Suppressor macrophage treated with lipopolysaccharide for 4 hours (primary cell): ENCODE results near the gene FBXW8.

Experiments
- DNase-seq: peaks from one replicate; pipeline ENCODE4 v3.0.0-alpha.2; 2020

FBXW8 gene

GRCh38 chr12:117026343-117026742 lies 115.6 kb downstream of the FBXW8 start:
- DNase-seq: no peak

GRCh38 chr12:117026921-117027250 lies 116.1 kb downstream of the FBXW8 start:
- DNase-seq: no peak

GRCh38 chr12:117027251-117028086 lies 116.7 kb downstream of the FBXW8 start:
- DNase-seq: no peak

GRCh38 chr12:117028254-117028653 lies 117.5 kb downstream of the FBXW8 start:
- no peak for DNase-seq

GRCh38 chr12:117030187-117030900 lies 119.6 kb downstream of the FBXW8 start:
- DNase-seq: no peak

GRCh38 chr12:117031843-117032592 lies 121.3 kb downstream of the FBXW8 start:
- DNase-seq: no peak

GRCh38 chr12:117032593-117033381 lies 122.0 kb downstream of the FBXW8 start:
- DNase-seq: no peak

- no peak for DNase-seq
These were observed 122.9 kb downstream of the FBXW8 start for GRCh38 chr12:117033382-117034221.

GRCh38 chr12:117034249-117034648 lies 123.5 kb downstream of the FBXW8 start:
- DNase-seq: no peak

GRCh38 chr12:117034701-117035151 lies 124.0 kb downstream of the FBXW8 start:
- DNase-seq: no peak

- no peak for DNase-seq
These were observed 124.5 kb downstream of the FBXW8 start for GRCh38 chr12:117035287-117035686.

- no peak for DNase-seq
These were observed 125.3 kb downstream of the FBXW8 start for GRCh38 chr12:117036046-117036445.

- DNase-seq: no peak
These were observed 125.8 kb downstream of the FBXW8 start for GRCh38 chr12:117036547-117036946.

GRCh38 chr12:117037289-117038022 lies 126.7 kb downstream of the FBXW8 start:
- DNase-seq: no peak

- no peak for DNase-seq
These were observed 127.4 kb downstream of the FBXW8 start for GRCh38 chr12:117038023-117038680.

- no peak for DNase-seq
These were observed 128.2 kb downstream of the FBXW8 start for GRCh38 chr12:117038919-117039318.

GRCh38 chr12:117039891-117040309 lies 129.2 kb downstream of the FBXW8 start:
- no peak for DNase-seq

- no peak for DNase-seq
These were observed 129.7 kb downstream of the FBXW8 start for GRCh38 chr12:117040496-117040895.

- no peak for DNase-seq
These were observed 131.0 kb downstream of the FBXW8 start for GRCh38 chr12:117041798-117042170.

GRCh38 chr12:117042171-117042842 lies 131.6 kb downstream of the FBXW8 start:
- no peak for DNase-seq
